Loucy (cell line): ENCODE measurements around the gene RPTOR.

Experiments
- H2AFZ ChIP-seq: fragments of 200-600 bp; sonication (generic); 2 replicates; pipeline ENCODE4 v1.6.0; 2016; ENCODE audit warnings: antibody characterized with exemption, mild to moderate bottlenecking, low read length, moderate library complexity
- H3F3A ChIP-seq: fragments of 200-600 bp; 2 replicates; pipeline ENCODE4 v1.6.0; 2016; ENCODE audit warnings: antibody characterized with exemption, low read depth, mild to moderate bottlenecking
- H3K27me3 ChIP-seq: fragments of 200-600 bp; sonication (generic); 2 replicates; pipeline ENCODE4 v1.6.1; 2014; ENCODE audit warnings: low read length, mild to moderate bottlenecking; ENCODE audit not compliant: insufficient read depth, poor library complexity, severe bottlenecking
- H3K36me3 ChIP-seq: fragments of 200-600 bp; sonication (generic); 2 replicates; pipeline ENCODE4 v1.6.1; 2016; ENCODE audit warnings: low read length; ENCODE audit not compliant: insufficient read depth
- H3K4me1 ChIP-seq: fragments of 200-600 bp; sonication (generic); 2 replicates; pipeline ENCODE4 v1.5.1; 2014; ENCODE audit warnings: low read length, mild to moderate bottlenecking; ENCODE audit not compliant: insufficient read depth, poor library complexity, severe bottlenecking
- H3K4me2 ChIP-seq: fragments of 200-600 bp; sonication (generic); 2 replicates; pipeline ENCODE4 v1.6.0; 2014; ENCODE audit warnings: antibody characterized with exemption, low read length, low read depth, mild to moderate bottlenecking; ENCODE audit not compliant: poor library complexity, severe bottlenecking
- H3K4me3 ChIP-seq: fragments of 200-600 bp; sonication (generic); 2 replicates; pipeline ENCODE4 v1.5.1; 2014; ENCODE audit warnings: low read length, mild to moderate bottlenecking, mixed read lengths; ENCODE audit not compliant: poor library complexity, severe bottlenecking
- H3K79me2 ChIP-seq: fragments of 200-600 bp; sonication (generic); 2 replicates; pipeline ENCODE4 v1.6.1; 2014; ENCODE audit warnings: low read length; ENCODE audit not compliant: insufficient read depth
- H3K9ac ChIP-seq: fragments of 200-600 bp; sonication (generic); 2 replicates; pipeline ENCODE4 v1.6.0; 2014; ENCODE audit warnings: mild to moderate bottlenecking, low read depth, low read length, moderate library complexity; ENCODE audit not compliant: poor library complexity, severe bottlenecking
- H3K9me2 ChIP-seq: fragments of 200-600 bp; sonication (generic); replicated peaks from 2 replicates; pipeline ENCODE4 v1.6.1; 2016; ENCODE audit warnings: low read depth, low read length, mixed read lengths
- H3K9me3 ChIP-seq: fragments of 200-600 bp; sonication (generic); 2 replicates; pipeline ENCODE4 v1.6.1; 2014; ENCODE audit warnings: mild to moderate bottlenecking, antibody characterized with exemption, low read length, low read depth; ENCODE audit not compliant: insufficient read depth
- H4K20me1 ChIP-seq: fragments of 200-600 bp; sonication (generic); 2 replicates; pipeline ENCODE4 v1.6.0; 2014; ENCODE audit warnings: antibody characterized with exemption, low read length, mild to moderate bottlenecking; ENCODE audit not compliant: insufficient read depth, poor library complexity, severe bottlenecking
- CTCF ChIP-seq: fragments of 200-600 bp; sonication (generic); conservative IDR thresholded peaks from 2 replicates; pipeline ENCODE4 v1.5.1; 2014; ENCODE audit warnings: mild to moderate bottlenecking, antibody characterized with exemption, low read length
- EZH2phosphoT487 ChIP-seq: fragments of 200-600 bp; IDR thresholded peaks from 2 replicates; pipeline ENCODE4 v1.6.1; 2018; ENCODE audit warnings: antibody characterized with exemption, mild to moderate bottlenecking, moderate library complexity, borderline replicate concordance

RPTOR gene

GRCh38 chr17:80712089-80712488 lies 167.5 kb downstream of the RPTOR start:
- no peak overlapping the region for H3K9ac ChIP-seq
- no peaks in the 10 kb centered on the region for H3K27me3 ChIP-seq
- TF ChIP-seq EZH2phosphoT487 (no peak), CTCF (no peak)
- H3K9me2 ChIP-seq = no peaks in the 10 kb centered on the region
- H3K9me3 ChIP-seq = no peaks in the 10 kb centered on the region
- no peak overlapping the region for H2AFZ ChIP-seq
- H4K20me1 ChIP-seq = no peaks in the 10 kb centered on the region
- H3K36me3 ChIP-seq = peaks cover 18% of the 10 kb centered on the region; the same call in 1 of the 2 replicates
- no peaks in the 10 kb centered on the region for H3F3A ChIP-seq
- H3K4me3 ChIP-seq = no peak overlapping the region
- H3K4me1 ChIP-seq = no peaks in the 10 kb centered on the region
- H3K79me2 ChIP-seq = peaks cover 5% of the 10 kb centered on the region; the same call in 1 of the 2 replicates
- H3K4me2 ChIP-seq = no peak overlapping the region

- no peaks in the 10 kb centered on the region for H3K4me1 ChIP-seq
- no peaks in the 10 kb centered on the region for H4K20me1 ChIP-seq
- H3F3A ChIP-seq = no peaks in the 10 kb centered on the region
- H3K9ac ChIP-seq = no peak overlapping the region
- H3K27me3 ChIP-seq = no peaks in the 10 kb centered on the region
- H3K9me3 ChIP-seq = no peaks in the 10 kb centered on the region
- H3K4me2 ChIP-seq = no peak overlapping the region
- no peaks in the 10 kb centered on the region for H3K9me2 ChIP-seq
- no peak for TF ChIP-seq CTCF
- no peak for TF ChIP-seq EZH2phosphoT487
- H3K4me3 ChIP-seq = no peak overlapping the region
- H3K79me2 ChIP-seq = peaks cover 4% of the 10 kb centered on the region; the same call in 1 of the 2 replicates
- H2AFZ ChIP-seq = no peak overlapping the region
- H3K36me3 ChIP-seq = peaks cover 18% of the 10 kb centered on the region; the same call in 1 of the 2 replicates
Measured at GRCh38 chr17:80712606-80713005, 168.0 kb downstream of the RPTOR start.

GRCh38 chr17:80716986-80717719 lies 172.5 kb downstream of the RPTOR start:
- peaks cover 25% of the 10 kb centered on the region; the same call in 1 of the 2 replicates for H3K79me2 ChIP-seq
- H3K9me2 ChIP-seq = no peaks in the 10 kb centered on the region
- no peaks in the 10 kb centered on the region for H3F3A ChIP-seq
- H3K4me3 ChIP-seq = no peak overlapping the region
- H3K4me1 ChIP-seq = peaks cover 12% of the 10 kb centered on the region
- no peaks in the 10 kb centered on the region for H3K9me3 ChIP-seq
- no peaks in the 10 kb centered on the region for H3K27me3 ChIP-seq
- H3K36me3 ChIP-seq = no peaks in the 10 kb centered on the region
- TF ChIP-seq CTCF (no peak), EZH2phosphoT487 (no peak)
- H2AFZ ChIP-seq = no peak overlapping the region
- H3K9ac ChIP-seq = no peak overlapping the region
- no peaks in the 10 kb centered on the region for H4K20me1 ChIP-seq
- H3K4me2 ChIP-seq = no peak overlapping the region
